ENCODE measurements around the gene SDK1. TPM values are rescaled to one million over a fixed set of nuclear protein-coding genes. Genes with fewer than 3 reads are reported as not detected.

The SDK1 gene
- total and polyA plus RNA-seq, 2 experiments from 2014 or later, result 2.1 to 10.0 TPM

- H3K9me2 ChIP-seq (ENCODE audit: insufficient read depth), result peaks cover 5% of the 10 kb centered on the region; the same call in 1 of the 2 replicates
- no peak overlapping the region for H3K4me2 ChIP-seq
- H3K27me3 Mint-ChIP-seq (ENCODE audit: insufficient read depth, low read depth, poor library complexity), result peaks cover 10% of the 10 kb centered on the region
- no peak overlapping the region for H3K4me3 Mint-ChIP-seq
- peaks cover 24% of the 10 kb centered on the region for H3K4me1 Mint-ChIP-seq
- peaks cover 14% of the 10 kb centered on the region for H3K9me3 Mint-ChIP-seq
- H4K20me1 ChIP-seq (replicated peaks; ENCODE audit: insufficient read depth), result no peaks in the 10 kb centered on the region
- H3K36me3 Mint-ChIP-seq (ENCODE audit: low read depth), result peaks cover 26% of the 10 kb centered on the region
- no peak overlapping the region for H3K27ac ChIP-seq (ENCODE audit: low read depth)
- peaks cover 4% of the 10 kb centered on the region for H3K4me1 ChIP-seq (ENCODE audit: insufficient read depth)
- no peak overlapping the region for H3K4me3 ChIP-seq
- no peaks in the 10 kb centered on the region for H3K79me2 ChIP-seq (replicated peaks; ENCODE audit: insufficient read depth)
- no peaks in the 10 kb centered on the region for H3K36me3 ChIP-seq (ENCODE audit: insufficient read depth)
- ATAC-seq (no peak), DNase-seq (ENCODE audit: low spot score) (no peak)
- TF ChIP-seq POLR2AphosphoS5 (IDR thresholded peaks at IDR 0.05; ENCODE audit: low read depth) (no peak), ZNF462 (CRISPR knock-in tag; IDR thresholded peaks at IDR 0.05) (no peak), REST (IDR thresholded peaks at IDR 0.05; ENCODE audit: unreplicated experiment) (no peak), ETS1 (IDR thresholded peaks at IDR 0.05) (no peak), STAT1 (IDR thresholded peaks at IDR 0.05; ENCODE audit: unreplicated experiment) (no peak), EZH2 (IDR thresholded peaks at IDR 0.05; ENCODE audit: low read depth, unreplicated experiment) (no peak), CTCF (conservative IDR thresholded peaks at IDR 0.05; ENCODE audit: low read depth in 2 of 2) (no peak), EZH2phosphoT487 (IDR thresholded peaks at IDR 0.05; ENCODE audit: unreplicated experiment) (no peak), CREB1 (CRISPR knock-in tag; IDR thresholded peaks at IDR 0.05; ENCODE audit: low read depth) (no peak), NANOG (IDR thresholded peaks at IDR 0.05; ENCODE audit: borderline replicate concordance) (no peak), ZNF114 (CRISPR knock-in tag; IDR thresholded peaks at IDR 0.05) (no peak), JUNB (IDR thresholded peaks at IDR 0.05; ENCODE audit: unreplicated experiment) (no peak), ZNF331 (CRISPR knock-in tag; IDR thresholded peaks at IDR 0.05; ENCODE audit: low read depth) (no peak)
- no peak overlapping the region for H3K27ac Mint-ChIP-seq
- H3K27me3 ChIP-seq (ENCODE audit: insufficient read depth), result no peaks in the 10 kb centered on the region
- no peak overlapping the region for H2AFZ ChIP-seq
- H3F3A ChIP-seq (replicated peaks; ENCODE audit: low read depth), result peaks cover 8% of the 10 kb centered on the region; the same call in 1 of the 2 replicates
These were observed 944.2 kb downstream of the SDK1 start for GRCh38 chr7:4245135-4245865.

Measured in GM23338 (cell line).